ENCODE results near the gene FHOD3.

Gene FHOD3

GRCh38 chr18:36358141-36358540 lies 60.6 kb downstream of the FHOD3 start:
- no peak for TF ChIP-seq CTCF (IDR thresholded peaks at IDR 0.05; ENCODE audit: low read depth, low read length)
- H3K4me3 ChIP-seq (ENCODE audit: low read depth, low read length) = no peak overlapping the region
- DNase-seq (ENCODE audit: low read depth, low spot score) = no peak
- in situ Hi-C loops (cut with HindIII; ENCODE audit: low sequenced_read_pairs) = no loop called here

GRCh38 chr18:36360256-36360909 lies 62.9 kb downstream of the FHOD3 start:
- in situ Hi-C loops (cut with HindIII; ENCODE audit: low sequenced_read_pairs) = no loop called here
- no peak for TF ChIP-seq CTCF (IDR thresholded peaks at IDR 0.05; ENCODE audit: low read depth, low read length)
- no peak for DNase-seq (ENCODE audit: low read depth, low spot score)

DNA sequence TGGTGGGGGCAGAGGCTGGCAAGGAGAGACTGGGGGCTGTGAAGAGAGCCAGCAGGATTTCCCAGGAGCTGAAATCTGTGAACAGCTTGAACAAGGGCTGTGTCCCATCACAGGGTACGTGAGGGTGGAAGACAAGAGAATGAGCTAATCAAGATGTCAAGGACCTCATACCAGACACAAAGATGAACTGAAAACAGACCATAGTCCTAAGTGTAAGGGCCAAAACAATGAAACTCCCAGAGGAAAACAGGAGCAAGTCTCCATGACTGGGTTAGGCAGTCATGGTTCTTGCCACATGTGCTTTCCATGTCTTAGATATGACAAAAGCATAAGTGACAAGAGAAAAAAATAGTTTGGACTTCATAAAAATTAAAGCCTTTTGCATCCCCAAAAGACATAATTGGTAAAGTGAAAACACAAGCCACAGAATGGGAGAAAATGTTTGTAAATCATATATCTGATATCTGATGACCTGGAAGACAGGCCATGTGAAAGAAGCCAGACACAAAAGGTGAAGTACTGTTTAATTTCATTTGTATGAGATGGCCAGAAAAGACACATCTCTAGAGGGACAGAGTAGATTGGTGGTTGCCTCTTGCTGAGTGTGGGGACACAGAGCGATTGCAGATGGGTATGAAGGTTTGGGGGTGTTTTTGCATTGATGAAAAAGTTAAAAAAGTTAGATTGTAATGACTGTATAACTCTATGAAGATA lies 67.6 kb downstream of the FHOD3 start:
- in situ Hi-C loops (cut with HindIII; ENCODE audit: low sequenced_read_pairs) = no loop called here
- no peak for TF ChIP-seq CTCF (IDR thresholded peaks at IDR 0.05; ENCODE audit: low read depth, low read length)
- no peak for DNase-seq (ENCODE audit: low read depth, low spot score)
- H3K4me3 ChIP-seq (ENCODE audit: low read depth, low read length) = no peak overlapping the region

More at GRCh38 chr18:36360256-36360909, 62.9 kb downstream of the FHOD3 start:
- H3K4me3 ChIP-seq (ENCODE audit: low read depth, low read length) = no peak overlapping the region

- no peak overlapping the region for H3K4me3 ChIP-seq (ENCODE audit: low read depth, low read length)
- DNase-seq (ENCODE audit: low read depth, low spot score) = no peak
- TF ChIP-seq CTCF (IDR thresholded peaks at IDR 0.05; ENCODE audit: low read depth, low read length) = no peak
- in situ Hi-C loops (cut with HindIII; ENCODE audit: low sequenced_read_pairs) = no loop called here
These were observed 68.6 kb downstream of the FHOD3 start for GRCh38 chr18:36365836-36366775.

DNA sequence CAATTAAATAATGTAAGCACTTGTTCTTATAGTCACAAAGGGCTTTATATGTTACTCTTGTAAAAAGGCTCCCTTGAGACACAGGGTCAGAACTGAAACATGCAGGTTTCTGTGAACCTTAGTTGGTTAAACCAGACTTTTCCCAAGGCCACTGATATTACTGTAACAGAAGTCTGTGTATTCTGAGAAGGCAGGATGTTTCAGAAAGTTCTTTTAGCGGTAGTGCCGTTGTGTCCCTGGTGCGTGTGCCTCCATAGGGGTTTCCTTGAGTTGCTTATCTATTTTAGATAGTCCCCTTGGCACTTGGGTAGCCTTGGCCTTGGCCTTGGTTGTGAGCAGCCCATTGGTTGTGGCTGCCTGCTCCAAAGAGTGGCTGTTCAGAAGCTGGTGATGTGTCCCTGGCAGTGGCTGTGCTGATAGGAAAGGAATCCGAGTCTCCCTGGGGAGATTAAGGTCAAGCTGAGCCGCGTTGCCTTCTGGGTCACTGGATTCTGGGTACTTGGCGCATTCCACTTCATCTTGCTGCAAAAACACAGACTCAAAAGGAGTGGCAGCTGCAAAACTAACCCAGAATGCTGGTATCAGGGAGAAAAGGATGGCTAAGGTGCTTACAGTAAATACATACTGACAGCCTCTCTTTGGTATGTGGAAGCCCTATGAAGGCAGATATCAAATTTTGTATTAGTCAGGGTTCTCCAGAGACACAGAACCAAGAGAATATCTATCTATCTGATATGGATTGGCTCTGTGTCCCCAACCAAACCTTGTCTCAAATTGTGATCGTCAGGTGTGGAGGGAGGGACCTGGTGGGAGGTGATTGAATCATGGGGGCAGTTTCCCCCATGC lies 69.7 kb downstream of the FHOD3 start:
- TF ChIP-seq CTCF (IDR thresholded peaks at IDR 0.05; ENCODE audit: low read depth, low read length) = no peak
- in situ Hi-C loops (cut with HindIII; ENCODE audit: low sequenced_read_pairs) = no loop called here
- DNase-seq (ENCODE audit: low read depth, low spot score) = no peak
- H3K4me3 ChIP-seq (ENCODE audit: low read depth, low read length) = no peak overlapping the region

DNA sequence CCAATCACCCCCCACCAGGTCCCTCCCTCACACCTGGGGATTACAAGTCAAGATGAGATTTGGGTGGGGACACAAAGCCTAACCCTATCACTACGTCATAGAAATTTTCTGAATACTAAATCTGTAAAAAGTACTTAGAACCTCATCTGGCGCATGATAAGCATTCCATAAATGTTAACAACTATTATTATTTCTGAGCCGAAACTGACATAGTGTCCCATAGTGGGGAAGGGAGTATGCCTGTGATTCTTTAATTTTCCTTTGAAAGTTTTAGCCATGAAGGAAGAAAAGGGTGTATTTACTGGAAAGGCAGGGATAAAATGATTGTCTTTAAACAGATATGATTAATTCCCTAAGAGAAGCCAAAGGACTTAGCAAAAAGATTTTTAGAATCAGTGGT lies 71.4 kb downstream of the FHOD3 start:
- in situ Hi-C loops (cut with HindIII; ENCODE audit: low sequenced_read_pairs) = no loop called here
- TF ChIP-seq CTCF (IDR thresholded peaks at IDR 0.05; ENCODE audit: low read depth, low read length) = no peak
- H3K4me3 ChIP-seq (ENCODE audit: low read depth, low read length) = no peak overlapping the region
- no peak for DNase-seq (ENCODE audit: low read depth, low spot score)

All from astrocyte of the spinal cord (primary cell).